ENCODE results near the gene ELAVL4.

ELAVL4 gene

GRCh38 chr1:50189369-50189768, 80.6 kb downstream of the ELAVL4 start:
- DNase-seq (ENCODE audit: low read depth), result no peak
- no peak overlapping the region for H3K4me3 ChIP-seq (ENCODE audit: low read length)
- TF ChIP-seq CTCF (IDR thresholded peaks at IDR 0.05; ENCODE audit: insufficient read depth, low read depth, low read length, missing control alignments), result no peak

GRCh38 chr1:50193002-50193401, 84.3 kb downstream of the ELAVL4 start:
- H3K4me3 ChIP-seq (ENCODE audit: low read length), result no peak overlapping the region
- TF ChIP-seq CTCF (IDR thresholded peaks at IDR 0.05; ENCODE audit: insufficient read depth, low read depth, low read length, missing control alignments), result no peak
- no peak for DNase-seq (ENCODE audit: low read depth)

GRCh38 chr1:50195205-50195604, 86.5 kb downstream of the ELAVL4 start:
- no peak overlapping the region for H3K4me3 ChIP-seq (ENCODE audit: low read length)
- no peak for TF ChIP-seq CTCF (IDR thresholded peaks at IDR 0.05; ENCODE audit: insufficient read depth, low read depth, low read length, missing control alignments)
- no peak for DNase-seq (ENCODE audit: low read depth)

- no peak for DNase-seq (ENCODE audit: low read depth)
- no peak overlapping the region for H3K4me3 ChIP-seq (ENCODE audit: low read length)
- TF ChIP-seq CTCF (IDR thresholded peaks at IDR 0.05; ENCODE audit: insufficient read depth, low read depth, low read length, missing control alignments), result no peak
Measured at GRCh38 chr1:50196081-50196480, 87.4 kb downstream of the ELAVL4 start.

GRCh38 chr1:50197216-50197615, 88.5 kb downstream of the ELAVL4 start:
- no peak overlapping the region for H3K4me3 ChIP-seq (ENCODE audit: low read length)
- DNase-seq (ENCODE audit: low read depth), result no peak
- no peak for TF ChIP-seq CTCF (IDR thresholded peaks at IDR 0.05; ENCODE audit: insufficient read depth, low read depth, low read length, missing control alignments)

- no peak for TF ChIP-seq CTCF (IDR thresholded peaks at IDR 0.05; ENCODE audit: insufficient read depth, low read depth, low read length, missing control alignments)
- no peak for DNase-seq (ENCODE audit: low read depth)
- no peak overlapping the region for H3K4me3 ChIP-seq (ENCODE audit: low read length)
Measured at GRCh38 chr1:50208315-50208714, 99.6 kb downstream of the ELAVL4 start.

GRCh38 chr1:50208756-50209155, 100.0 kb downstream of the ELAVL4 start:
- DNase-seq (ENCODE audit: low read depth), result no peak
- no peak overlapping the region for H3K4me3 ChIP-seq (ENCODE audit: low read length)
- TF ChIP-seq CTCF (IDR thresholded peaks at IDR 0.05; ENCODE audit: insufficient read depth, low read depth, low read length, missing control alignments), result no peak

Measured in epithelial cell of esophagus (primary cell).